Upper lobe of left lung (tissue), 4 donors: ENCODE measurements around the gene MMAB.

Source experiments
- CTCF ChIP-seq, 6 experiments: fragments of 450-650 bp in 4 of 6; fragments of 200-600 bp in 2 of 6; sonication (generic) in 2 of 6; IDR thresholded peaks; one replicate each; pipeline ENCODE4 v1.5.1; 2016 to 2019; ENCODE audit warnings: antibody characterized with exemption in 6 of 6
- POLR2A ChIP-seq, 4 donors: fragments of 450-650 bp; IDR thresholded peaks; one replicate each; pipeline ENCODE4 v1.5.1; 2016 to 2017; ENCODE audit warnings: antibody characterized with exemption in 4 of 4, mild to moderate bottlenecking in 2 of 4
- POLR2AphosphoS5 ChIP-seq, 2 donors: sonication (generic); formaldehyde crosslinking; IDR thresholded peaks; one replicate each; pipeline ENCODE4 v1.5.1; 2017; ENCODE audit warnings: antibody characterized with exemption in 2 of 2

- TF ChIP-seq CTCF (IDR thresholded peaks at IDR 0.05) (no peak), POLR2AphosphoS5 (IDR thresholded peaks at IDR 0.05) (no peak), POLR2A (IDR thresholded peaks at IDR 0.05) (no peak)
Measured at GRCh38 chr12:109523071-109523470, 50.2 kb downstream of the MMAB start.
